Panc1 (cell line): Measurements from ENCODE around the gene SRRM4. TPM values are rescaled to one million over a fixed set of nuclear protein-coding genes. Genes with fewer than 3 reads are reported as not detected.

Source experiments
- ATAC-seq: fragments of 200-7000 bp; cut with Tn5 transposase; 2 replicates; pipeline ENCODE4 v1.9.1; 2020; ENCODE audit warnings: mild to moderate bottlenecking, moderate library complexity
- BruUV-seq: library from RNA; stranded (reverse); fragments of 400-500 nt; replicated peaks from 2 replicates; lab custom pipeline; 2021; lab: Mats Ljungman, UMichigan
- CTCF ChIA-PET: fragments of 300-600 bp; sonication (Branson Sonifier 250); formaldehyde crosslinking; loops from one replicate; lab custom pipeline; 2022; ENCODE audit warnings: antibody characterized with exemption; lab: Charles Lee
- POLR2A ChIA-PET: fragments of 300-600 bp; sonication (Branson Sonifier 250); formaldehyde crosslinking; loops from one replicate; lab custom pipeline; 2022; ENCODE audit warnings: antibody characterized with exemption; lab: Charles Lee
- DNase-seq: peaks from one replicate; pipeline ENCODE4 v3.0.0-alpha.2; 2010; ENCODE audit warnings: low read depth, low spot score
- H3K27ac ChIP-seq: 2 replicates; pipeline ENCODE4 v1.5.1; 2011; ENCODE audit warnings: mild to moderate bottlenecking, low read length, inconsistent platforms
- H3K27me3 ChIP-seq: fragments of 200-500 bp; sonication (Bioruptor generic); 2 replicates; pipeline ENCODE4 v1.6.0; 2014; ENCODE audit warnings: low read length, inconsistent platforms; ENCODE audit not compliant: control insufficient read depth, insufficient read depth
- H3K36me3 ChIP-seq: fragments of 200-500 bp; sonication (Bioruptor generic); 2 replicates; pipeline ENCODE4 v1.5.1; 2014; ENCODE audit warnings: inconsistent platforms, mild to moderate bottlenecking, low read length, moderate library complexity; ENCODE audit not compliant: control insufficient read depth, insufficient read depth
- H3K4me1 ChIP-seq: 2 replicates; pipeline ENCODE4 v1.5.1; 2011; ENCODE audit warnings: inconsistent platforms, mild to moderate bottlenecking, low read length, moderate library complexity; ENCODE audit not compliant: control insufficient read depth, insufficient read depth
- H3K4me3 ChIP-seq, 2 experiments: 2 replicates each; pipeline ENCODE4 v1.5.1; 2011 to 2012; ENCODE audit warnings: low read depth in 2 of 2, low read length in 2 of 2, mild to moderate bottlenecking in 2 of 2, inconsistent platforms in 1 of 2, moderate library complexity in 1 of 2
- H3K9me3 ChIP-seq: fragments of 200-500 bp; sonication (Bioruptor generic); 2 replicates; pipeline ENCODE4 v1.5.1; 2014; ENCODE audit warnings: low read depth, mild to moderate bottlenecking, inconsistent platforms, low read length, moderate library complexity; ENCODE audit not compliant: control insufficient read depth, insufficient read depth
- CTCF ChIP-seq: fragments of 450-650 bp; IDR thresholded peaks from 2 replicates; pipeline ENCODE4 v1.5.1; 2017; ENCODE audit warnings: mild to moderate bottlenecking
- POLR2AphosphoS5 ChIP-seq: IDR thresholded peaks from 2 replicates; pipeline ENCODE4 v1.6.1; 2012; ENCODE audit warnings: mild to moderate bottlenecking, low read depth, low read length, moderate library complexity
- REST ChIP-seq, 2 experiments: IDR thresholded peaks; 2 replicates each; pipeline ENCODE4 v1.6.1; 2011 to 2012; ENCODE audit warnings: low read depth in 2 of 2, control low read depth in 1 of 2, low read length in 1 of 2, mild to moderate bottlenecking in 1 of 2, moderate library complexity in 1 of 2; ENCODE audit not compliant: insufficient read depth in 1 of 2
- SIN3A ChIP-seq: IDR thresholded peaks from 2 replicates; pipeline ENCODE4 v1.6.1; 2012; ENCODE audit warnings: low read depth, mild to moderate bottlenecking, low read length, moderate library complexity, borderline replicate concordance; ENCODE audit not compliant: insufficient read depth
- TCF7L2 ChIP-seq: IDR thresholded peaks from 2 replicates; pipeline ENCODE4 v1.6.1; 2011; ENCODE audit warnings: mild to moderate bottlenecking, low read depth, low read length, inconsistent platforms
- in situ Hi-C: cut with HindIII; loops from 2 replicates; pipeline ENCODE4 v1.10.0; 2016; ENCODE audit warnings: low sequenced_read_pairs, low pct_unique_long_range_greater_than_20kb
- intact Hi-C: fragments of 100-400 bp; cut with micrococcal nuclease; formaldehyde crosslinking; loops from one replicate; pipeline ENCODE4 v1.10.0; 2022; ENCODE audit not compliant: unreplicated experiment
- total RNA-seq: library from RNA; stranded (reverse); gene quantifications from one replicate; pipeline ENCODE4 v1.2.1, GENCODE V29; 2021; ENCODE audit not compliant: unreplicated experiment

SRRM4 gene
- total RNA-seq, 1 experiment from 2014 or later = not detected

- DNase-seq (no peak), ATAC-seq (no peak)
- in situ Hi-C loops (no loop called here), intact Hi-C loops (no loop called here)
- Histone ChIP-seq H3K4me3 (no peak overlapping the region), H3K27me3 (peaks cover 9% of the 10 kb centered on the region), H3K4me1 (no peaks in the 10 kb centered on the region), H3K27ac (no peak overlapping the region), H3K9me3 (no peaks in the 10 kb centered on the region), H3K36me3 (no peaks in the 10 kb centered on the region)
- ChIA-PET POLR2A (no interaction called here), CTCF (no interaction called here)
- TF ChIP-seq TCF7L2 (no peak), CTCF (no peak), REST (IDR thresholded peaks at IDR 0.05; ENCODE audit: insufficient read depth in 1 of 2, low read depth in 2 of 2, low read length in 1 of 2) (no peak), SIN3A (no peak), POLR2AphosphoS5 (no peak)
- BruUV-seq = no TSS peak
Measured at GRCh38 chr12:119122047-119122446, 140.7 kb downstream of the SRRM4 start.

GRCh38 chr12:119122751-119123150 lies 141.4 kb downstream of the SRRM4 start:
- no peaks in the 10 kb centered on the region for H3K4me1 ChIP-seq
- ATAC-seq (no peak), DNase-seq (no peak)
- BruUV-seq = no TSS peak
- peaks cover 9% of the 10 kb centered on the region for H3K27me3 ChIP-seq
- intact Hi-C loops (no loop called here), in situ Hi-C loops (no loop called here)
- TF ChIP-seq SIN3A (no peak), REST (IDR thresholded peaks at IDR 0.05; ENCODE audit: insufficient read depth in 1 of 2, low read depth in 2 of 2, low read length in 1 of 2) (no peak), CTCF (no peak), POLR2AphosphoS5 (no peak), TCF7L2 (no peak)
- CTCF ChIA-PET = no interaction called here
- POLR2A ChIA-PET = interaction anchor here (0.6 kb wide), 1 partner anchor 23 kb away, joined by 5 read pairs; no protein-coding TSS in a partner anchor
- H3K27ac ChIP-seq = no peak overlapping the region
- no peak overlapping the region for H3K4me3 ChIP-seq
- no peaks in the 10 kb centered on the region for H3K36me3 ChIP-seq
- H3K9me3 ChIP-seq = no peaks in the 10 kb centered on the region
